Stimulated activated CD4-positive, alpha-beta T cell treated with anti-CD3 and anti-CD28 coated beads, Interleukin-1b, Interleukin-23, amount 100 ng/mL, for 48 hours (primary cell): Measurements from ENCODE around the gene TAF7.
"Not testable (repeated sequence)": the region's sequence is repeated elsewhere in the genome, so short reads cannot be mapped to it uniquely, and the experiment has no call there.

Source experiments
- DNase-seq: peaks from one replicate; pipeline ENCODE4 v3.0.0-alpha.2; 2020

TAF7 gene

GRCh38 chr5:141320225-141321169 lies at the start of gene TAF7:
Gene TAF7 (minus strand): TSS chr5:141320784. CDS start chr5:141320044, 740 bp downstream.
- DNase-seq: peak; percentile 91

GRCh38 chr5:141366016-141366896 lies 45.7 kb upstream of the TAF7 start:
- no peak for DNase-seq

GRCh38 chr5:141363952-141364660 lies 43.5 kb upstream of the TAF7 start, which contains the start of gene PCDHGA5:
Gene PCDHGA5 (plus strand): TSS chr5:141364162. CDS start chr5:141364331, 169 bp downstream.
- DNase-seq: no peak

- DNase-seq: no peak
Measured at GRCh38 chr5:141362719-141363118, 42.1 kb upstream of the TAF7 start.

GRCh38 chr5:141360685-141361084 lies 40.1 kb upstream of the TAF7 start:
- no peak for DNase-seq

GRCh38 chr5:141359790-141360426 lies 39.3 kb upstream of the TAF7 start, which contains the start of gene PCDHGB2:
Gene PCDHGB2 (plus strand): TSS chr5:141359994. CDS start chr5:141360136, 142 bp downstream.
- no peak for DNase-seq

GRCh38 chr5:141356950-141357349 lies 36.4 kb upstream of the TAF7 start:
- DNase-seq: no peak

GRCh38 chr5:141356133-141356532 lies 35.5 kb upstream of the TAF7 start:
- DNase-seq: no peak

- no peak for DNase-seq
Measured at GRCh38 chr5:141355641-141356040, 35.1 kb upstream of the TAF7 start.

GRCh38 chr5:141354900-141355469 lies 34.4 kb upstream of the TAF7 start, which contains the start of gene PCDHGA4:
Gene PCDHGA4 (plus strand): TSS chr5:141355021. CDS start chr5:141355108, 87 bp downstream.
- no peak for DNase-seq

GRCh38 chr5:141351591-141351990 lies 31.0 kb upstream of the TAF7 start:
- no peak for DNase-seq

- peak; percentile 35 for DNase-seq
Measured at GRCh38 chr5:141349917-141350619, 29.5 kb upstream of the TAF7 start, which contains the start of gene PCDHGB1. Gene PCDHGB1 (plus strand): TSS chr5:141350099. CDS start chr5:141350261, 162 bp downstream.

GRCh38 chr5:141346017-141346416 lies 25.4 kb upstream of the TAF7 start:
- DNase-seq: not testable (repeated sequence)

- DNase-seq: no peak
Measured at GRCh38 chr5:141345327-141345726, 24.7 kb upstream of the TAF7 start.

- no peak for DNase-seq
Measured at GRCh38 chr5:141343953-141344463, 23.4 kb upstream of the TAF7 start.

- no peak for DNase-seq
Measured at GRCh38 chr5:141343242-141343952, 22.8 kb upstream of the TAF7 start, which contains the start of gene PCDHGA3. Gene PCDHGA3 (plus strand): TSS chr5:141343829. CDS start chr5:141344034, 205 bp downstream.

- DNase-seq: no peak
Measured at GRCh38 chr5:141342773-141343172, 22.2 kb upstream of the TAF7 start.

- DNase-seq: not testable (repeated sequence)
Measured at GRCh38 chr5:141340781-141341354, 20.3 kb upstream of the TAF7 start.
